HepG2 (cell line): ENCODE measurements around the gene SEC63. TPM values are rescaled to one million over a fixed set of nuclear protein-coding genes. Genes with fewer than 3 reads are reported as not detected.

Experiments used
- ATF7 ChIP-seq, 2 experiments: fragments of 450-650 bp in 1 of 2; sonication (generic) in 1 of 2; formaldehyde crosslinking in 1 of 2; IDR thresholded peaks; 2 replicates each; pipeline versions ENCODE4 v1.4.0 to v1.6.1; 2016 to 2020; ENCODE audit warnings: antibody characterized with exemption in 1 of 2, mild to moderate bottlenecking in 1 of 2, missing genetic modification reagents in 1 of 2
- CBFB ChIP-seq: sonication (generic); formaldehyde crosslinking; IDR thresholded peaks from 2 replicates; pipeline ENCODE4 v1.4.0; 2020; ENCODE audit warnings: missing genetic modification reagents
- DR1 ChIP-seq: sonication (generic); formaldehyde crosslinking; IDR thresholded peaks from 2 replicates; pipeline ENCODE4 v1.8.0; 2021; ENCODE audit warnings: mild to moderate bottlenecking, missing genetic modification reagents, inconsistent platforms
- FOXK1 ChIP-seq: sonication (generic); formaldehyde crosslinking; IDR thresholded peaks from 2 replicates; pipeline ENCODE4 v1.4.0; 2020; ENCODE audit warnings: low read depth, missing genetic modification reagents, borderline replicate concordance
- FOXK2 ChIP-seq: fragments of 450-650 bp; IDR thresholded peaks from 2 replicates; pipeline ENCODE4 v1.6.1; 2016
- FOXP1 ChIP-seq, 2 experiments: fragments of 450-650 bp in 1 of 2; IDR thresholded peaks; 2 replicates each; pipeline ENCODE4 v1.6.1; 2017 to 2018; ENCODE audit warnings: antibody characterized with exemption in 1 of 2
- GATAD2A ChIP-seq: IDR thresholded peaks from 2 replicates; pipeline ENCODE4 v1.6.1; 2016
- GTF3A ChIP-seq: sonication (generic); formaldehyde crosslinking; conservative IDR thresholded peaks from 2 replicates; pipeline ENCODE4 v1.4.0; 2020; ENCODE audit warnings: mild to moderate bottlenecking, missing genetic modification reagents
- ISL2 ChIP-seq: sonication (generic); formaldehyde crosslinking; IDR thresholded peaks from 2 replicates; pipeline ENCODE4 v1.5.0; 2020; ENCODE audit warnings: missing genetic modification reagents
- KMT2A ChIP-seq: sonication (generic); formaldehyde crosslinking; IDR thresholded peaks from 2 replicates; pipeline ENCODE4 v1.4.0; 2020; ENCODE audit warnings: missing genetic modification reagents
- MEIS2 ChIP-seq: sonication (generic); formaldehyde crosslinking; IDR thresholded peaks from 2 replicates; pipeline ENCODE4 v1.9.0; 2021; ENCODE audit warnings: mild to moderate bottlenecking, missing genetic modification reagents
- PRPF4 ChIP-seq: fragments of 200-400 bp; formaldehyde crosslinking; IDR thresholded peaks from 2 replicates; pipeline ENCODE4 v1.6.1; 2016; ENCODE audit warnings: low read length, low read depth; ENCODE audit not compliant: poor library complexity, severe bottlenecking
- SALL1 ChIP-seq: sonication (generic); formaldehyde crosslinking; IDR thresholded peaks from 2 replicates; pipeline ENCODE4 v1.8.0; 2022; ENCODE audit warnings: mild to moderate bottlenecking, missing genetic modification reagents
- SOX5 ChIP-seq: IDR thresholded peaks from 2 replicates; pipeline ENCODE4 v1.6.1; 2016; ENCODE audit warnings: borderline replicate concordance
- TBX3 ChIP-seq: fragments of 450-650 bp; IDR thresholded peaks from 2 replicates; pipeline ENCODE4 v1.6.1; 2017; ENCODE audit warnings: antibody characterized with exemption, mild to moderate bottlenecking, inconsistent platforms, borderline replicate concordance
- TSC22D2 ChIP-seq: sonication (generic); formaldehyde crosslinking; IDR thresholded peaks from 2 replicates; pipeline ENCODE4 v1.5.1; 2020; ENCODE audit warnings: missing genetic modification reagents, mild to moderate bottlenecking, borderline replicate concordance
- ZKSCAN1 ChIP-seq: fragments of 150-350 bp; IDR thresholded peaks from 2 replicates; pipeline ENCODE4 v1.6.1; 2014; ENCODE audit warnings: low read length
- polyA plus RNA-seq, 8 experiments: library from polyadenylated mRNA; depleted of rRNA in 3 of 8; stranded (reverse) in 7 of 8; unstranded in 1 of 8; fragments of >200 nt; fragmentation: Illumina TruSeq in 4 of 8; extraction: Trizol in 4 of 8; gene quantifications; 2 replicates each; pipeline versions ENCODE4 v1.2.1 to v1.2.3, GENCODE V29; 2011 to 2016; ENCODE audit warnings: low read depth in 4 of 8, missing spikeins in 1 of 8, mixed read lengths in 1 of 8; ENCODE audit not compliant: insufficient read depth in 1 of 8
- total RNA-seq, 5 experiments: library from RNA; depleted of rRNA; stranded (reverse); fragments of >200 nt; fragmentation: Illumina TruSeq; extraction: Trizol; gene quantifications; 2 replicates each; pipeline ENCODE4 v1.2.3, GENCODE V29; 2016; ENCODE audit warnings: low read depth in 1 of 5
- TF ChIP-seq, protein P1 (sequence below): sonication (generic); formaldehyde crosslinking; IDR thresholded peaks from 2 replicates; pipeline ENCODE4 v1.4.0; 2020; ENCODE audit warnings: mild to moderate bottlenecking, missing genetic modification reagents, borderline replicate concordance
- TF ChIP-seq, protein P2 (sequence below), 2 experiments: sonication (generic) in 1 of 2; formaldehyde crosslinking in 1 of 2; IDR thresholded peaks; 2 replicates each; pipeline versions ENCODE4 v1.4.0 to v1.6.1; 2016 to 2020; ENCODE audit warnings: borderline replicate concordance in 1 of 2, low read depth in 1 of 2, mild to moderate bottlenecking in 1 of 2, missing genetic modification reagents in 1 of 2

SEC63 gene
- total and polyA plus RNA-seq, 2 of the 13 experiments (the other 11 are each of a cell fraction or from before 2014, with no cell fraction given) = 20.2 to 45.9 TPM

DNA sequence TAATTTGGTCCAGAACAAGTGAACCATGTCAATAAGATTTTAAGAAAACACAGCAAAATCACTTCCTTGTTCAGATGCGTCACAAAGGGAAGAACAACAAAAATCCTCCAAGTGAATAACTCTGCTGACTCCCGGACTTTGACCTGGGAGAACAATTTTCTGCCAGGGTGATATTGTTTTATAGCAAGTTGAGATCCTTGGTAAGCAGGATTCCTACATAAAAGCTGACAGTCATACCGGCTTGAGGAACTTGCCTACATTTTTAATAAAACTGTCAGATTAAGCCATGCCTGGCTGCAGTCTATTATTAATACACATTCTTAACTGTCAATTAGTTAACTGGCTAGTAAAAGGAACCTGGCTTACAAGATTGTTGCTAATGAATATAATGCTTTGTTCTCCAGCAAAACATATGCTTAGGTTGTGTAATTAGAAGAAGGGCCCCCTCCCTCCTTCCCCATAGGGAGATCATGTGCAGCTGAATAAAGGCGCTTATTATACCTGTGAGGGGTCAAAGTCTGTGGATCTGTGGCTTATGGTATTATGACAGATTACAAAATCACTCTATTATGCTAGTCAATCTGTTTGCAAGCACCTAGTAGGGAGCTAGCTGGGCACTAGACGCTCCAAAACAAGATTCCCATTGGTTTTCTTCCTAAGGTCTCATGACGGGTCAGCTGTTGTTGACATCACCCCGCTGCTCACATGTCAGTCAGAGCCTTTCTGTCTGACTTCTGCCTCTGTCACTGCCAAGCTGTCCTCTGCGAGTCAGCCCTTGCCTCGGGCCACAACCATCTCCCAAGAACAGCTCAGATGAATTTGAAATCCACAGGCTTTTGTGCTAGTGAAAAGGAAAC is 44.6 kb upstream of the SEC63 start (continued):
- TF ChIP-seq, protein P1, sequence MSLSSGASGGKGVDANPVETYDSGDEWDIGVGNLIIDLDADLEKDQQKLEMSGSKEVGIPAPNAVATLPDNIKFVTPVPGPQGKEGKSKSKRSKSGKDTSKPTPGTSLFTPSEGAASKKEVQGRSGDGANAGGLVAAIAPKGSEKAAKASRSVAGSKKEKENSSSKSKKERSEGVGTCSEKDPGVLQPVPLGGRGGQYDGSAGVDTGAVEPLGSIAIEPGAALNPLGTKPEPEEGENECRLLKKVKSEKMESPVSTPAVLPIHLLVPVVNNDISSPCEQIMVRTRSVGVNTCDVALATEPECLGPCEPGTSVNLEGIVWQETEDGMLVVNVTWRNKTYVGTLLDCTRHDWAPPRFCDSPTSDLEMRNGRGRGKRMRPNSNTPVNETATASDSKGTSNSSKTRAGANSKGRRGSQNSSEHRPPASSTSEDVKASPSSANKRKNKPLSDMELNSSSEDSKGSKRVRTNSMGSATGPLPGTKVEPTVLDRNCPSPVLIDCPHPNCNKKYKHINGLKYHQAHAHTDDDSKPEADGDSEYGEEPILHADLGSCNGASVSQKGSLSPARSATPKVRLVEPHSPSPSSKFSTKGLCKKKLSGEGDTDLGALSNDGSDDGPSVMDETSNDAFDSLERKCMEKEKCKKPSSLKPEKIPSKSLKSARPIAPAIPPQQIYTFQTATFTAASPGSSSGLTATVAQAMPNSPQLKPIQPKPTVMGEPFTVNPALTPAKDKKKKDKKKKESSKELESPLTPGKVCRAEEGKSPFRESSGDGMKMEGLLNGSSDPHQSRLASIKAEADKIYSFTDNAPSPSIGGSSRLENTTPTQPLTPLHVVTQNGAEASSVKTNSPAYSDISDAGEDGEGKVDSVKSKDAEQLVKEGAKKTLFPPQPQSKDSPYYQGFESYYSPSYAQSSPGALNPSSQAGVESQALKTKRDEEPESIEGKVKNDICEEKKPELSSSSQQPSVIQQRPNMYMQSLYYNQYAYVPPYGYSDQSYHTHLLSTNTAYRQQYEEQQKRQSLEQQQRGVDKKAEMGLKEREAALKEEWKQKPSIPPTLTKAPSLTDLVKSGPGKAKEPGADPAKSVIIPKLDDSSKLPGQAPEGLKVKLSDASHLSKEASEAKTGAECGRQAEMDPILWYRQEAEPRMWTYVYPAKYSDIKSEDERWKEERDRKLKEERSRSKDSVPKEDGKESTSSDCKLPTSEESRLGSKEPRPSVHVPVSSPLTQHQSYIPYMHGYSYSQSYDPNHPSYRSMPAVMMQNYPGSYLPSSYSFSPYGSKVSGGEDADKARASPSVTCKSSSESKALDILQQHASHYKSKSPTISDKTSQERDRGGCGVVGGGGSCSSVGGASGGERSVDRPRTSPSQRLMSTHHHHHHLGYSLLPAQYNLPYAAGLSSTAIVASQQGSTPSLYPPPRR (CRISPR knock-in tag) = no peak
- TF ChIP-seq FOXK1 (CRISPR knock-in tag) = peak; percentile 80; the same call in 1 of the 2 replicates
- 0 out of 2 replicates have a peak, but pooled peaks have one; percentile 16 for TF ChIP-seq CBFB (CRISPR knock-in tag)
- TF ChIP-seq, protein P2, sequence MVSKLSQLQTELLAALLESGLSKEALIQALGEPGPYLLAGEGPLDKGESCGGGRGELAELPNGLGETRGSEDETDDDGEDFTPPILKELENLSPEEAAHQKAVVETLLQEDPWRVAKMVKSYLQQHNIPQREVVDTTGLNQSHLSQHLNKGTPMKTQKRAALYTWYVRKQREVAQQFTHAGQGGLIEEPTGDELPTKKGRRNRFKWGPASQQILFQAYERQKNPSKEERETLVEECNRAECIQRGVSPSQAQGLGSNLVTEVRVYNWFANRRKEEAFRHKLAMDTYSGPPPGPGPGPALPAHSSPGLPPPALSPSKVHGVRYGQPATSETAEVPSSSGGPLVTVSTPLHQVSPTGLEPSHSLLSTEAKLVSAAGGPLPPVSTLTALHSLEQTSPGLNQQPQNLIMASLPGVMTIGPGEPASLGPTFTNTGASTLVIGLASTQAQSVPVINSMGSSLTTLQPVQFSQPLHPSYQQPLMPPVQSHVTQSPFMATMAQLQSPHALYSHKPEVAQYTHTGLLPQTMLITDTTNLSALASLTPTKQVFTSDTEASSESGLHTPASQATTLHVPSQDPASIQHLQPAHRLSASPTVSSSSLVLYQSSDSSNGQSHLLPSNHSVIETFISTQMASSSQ (IDR thresholded peaks at IDR 0.05; ENCODE audit: low read depth) = 0 out of 2 replicates have a peak, but pooled peaks have one; percentile 11
- TF ChIP-seq, protein P2 (CRISPR knock-in tag; IDR thresholded peaks at IDR 0.05; ENCODE audit: borderline replicate concordance) = no peak
- no peak for TF ChIP-seq DR1 (CRISPR knock-in tag)
- peak; percentile 73 for TF ChIP-seq SALL1 (CRISPR knock-in tag)
- TF ChIP-seq ZKSCAN1 = peak; percentile 96
- 0 out of 2 replicates have a peak, but pooled peaks have one; percentile 28 for TF ChIP-seq KMT2A
- peak; percentile 26; the same call in 1 of the 2 replicates for TF ChIP-seq TBX3
- TF ChIP-seq PRPF4 = no peak
- TF ChIP-seq GTF3A (CRISPR knock-in tag) = no peak
- no peak for TF ChIP-seq TSC22D2 (CRISPR knock-in tag)
- TF ChIP-seq GATAD2A (CRISPR knock-in tag) = peak; percentile 70; the same call in 1 of the 2 replicates
- TF ChIP-seq MEIS2 = peak; percentile 71
- 0 out of 2 replicates have a peak, but pooled peaks have one; percentile 13 for TF ChIP-seq ATF7 (IDR thresholded peaks at IDR 0.05)
- no peak for TF ChIP-seq ATF7 (CRISPR knock-in tag; IDR thresholded peaks at IDR 0.05)
- peak; percentile 51 for TF ChIP-seq ISL2
- no peak for TF ChIP-seq FOXP1 (IDR thresholded peaks at IDR 0.05)
- TF ChIP-seq FOXP1 (CRISPR knock-in tag; IDR thresholded peaks at IDR 0.05) = 0 out of 2 replicates have a peak, but pooled peaks have one; percentile 33
- peak; percentile 72 for TF ChIP-seq FOXK2
- peak; percentile 83; the same call in 1 of the 2 replicates for TF ChIP-seq SOX5 (CRISPR knock-in tag)
